Stimulated activated CD4-positive, alpha-beta T cell treated with anti-CD3 and anti-CD28 coated beads, Interleukin-4, amount 100 ng/mL, for 1 hour (primary cell): ENCODE measurements around the gene TMEM219.

Source experiments
- DNase-seq: peaks from one replicate; pipeline ENCODE4 v3.0.0-alpha.2; 2020

Gene TMEM219

DNA sequence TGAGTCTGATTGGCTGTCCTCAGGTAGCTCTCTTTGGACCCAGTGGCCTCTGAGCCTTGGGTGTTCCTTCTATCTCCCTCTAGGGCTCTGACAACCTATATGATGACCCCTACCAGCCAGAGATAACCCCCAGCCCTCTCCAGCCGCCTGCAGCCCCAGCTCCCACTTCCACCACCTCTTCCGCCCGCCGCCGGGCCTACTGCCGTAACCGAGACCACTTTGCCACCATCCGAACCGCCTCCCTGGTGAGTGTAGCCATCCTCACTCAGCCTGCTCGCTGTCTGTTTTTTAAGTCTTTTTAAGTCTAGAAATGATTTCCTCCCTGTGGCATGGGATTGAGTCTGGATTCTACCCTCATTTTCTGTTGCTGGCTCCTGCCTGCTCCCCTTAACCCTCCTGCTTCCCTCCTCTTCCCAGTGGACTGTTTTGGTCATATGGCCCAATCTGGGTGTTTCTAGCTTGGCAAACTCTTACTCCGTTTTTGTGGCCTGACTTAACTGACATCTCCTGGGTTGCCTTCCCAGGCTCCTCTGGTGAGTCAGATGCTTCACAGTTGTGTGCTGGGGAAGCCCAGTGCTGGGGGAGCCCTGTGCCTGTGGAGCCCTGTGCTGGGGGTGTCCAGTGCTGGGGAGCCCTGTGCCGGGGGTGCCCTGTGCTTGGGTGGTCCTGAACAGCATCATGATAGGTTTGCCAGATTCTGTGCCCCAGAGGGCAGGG lies 21.7 kb downstream of the TMEM219 start:
- no peak for DNase-seq

GRCh38 chr16:29984137-29984763 lies 22.4 kb downstream of the TMEM219 start:
- no peak for DNase-seq

DNA sequence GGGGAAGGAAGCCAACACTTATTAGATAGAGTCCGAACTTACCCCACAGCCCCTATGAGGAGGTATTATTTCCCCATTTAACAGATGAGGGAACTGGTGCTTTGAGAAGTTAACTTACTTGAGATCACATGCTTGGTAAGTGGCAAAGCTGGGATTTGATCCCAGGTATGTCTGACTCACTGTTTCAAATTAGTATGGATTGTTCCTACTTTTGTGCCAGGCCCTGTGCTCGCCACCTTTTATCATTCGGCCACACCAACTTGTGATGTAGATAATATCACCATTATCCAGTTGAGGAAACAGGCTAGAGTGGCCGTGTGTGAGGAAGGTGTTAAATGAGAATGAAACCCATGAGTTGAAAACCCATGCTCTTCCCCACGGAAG lies 22.9 kb downstream of the TMEM219 start:
- no peak for DNase-seq

DNA sequence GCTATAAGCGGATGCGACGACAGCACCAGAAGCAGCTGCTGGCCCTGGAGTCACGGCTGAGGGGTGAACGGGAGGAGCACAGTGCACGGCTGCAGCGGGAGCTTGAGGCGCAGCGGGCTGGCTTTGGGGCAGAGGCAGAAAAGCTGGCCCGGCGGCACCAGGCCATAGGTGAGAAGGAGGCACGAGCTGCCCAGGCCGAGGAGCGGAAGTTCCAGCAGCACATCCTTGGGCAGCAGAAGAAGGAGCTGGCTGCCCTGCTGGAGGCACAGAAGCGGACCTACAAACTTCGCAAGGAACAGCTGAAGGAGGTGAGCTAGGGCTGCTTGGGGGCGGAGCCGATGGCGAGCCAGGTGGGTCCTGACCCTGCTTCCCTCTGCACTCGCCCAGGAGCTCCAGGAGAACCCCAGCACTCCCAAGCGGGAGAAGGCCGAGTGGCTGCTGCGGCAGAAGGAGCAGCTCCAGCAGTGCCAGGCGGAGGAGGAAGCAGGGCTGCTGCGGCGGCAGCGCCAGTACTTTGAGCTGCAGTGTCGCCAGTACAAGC lies 23.5 kb downstream of the TMEM219 start:
- no peak for DNase-seq

DNA sequence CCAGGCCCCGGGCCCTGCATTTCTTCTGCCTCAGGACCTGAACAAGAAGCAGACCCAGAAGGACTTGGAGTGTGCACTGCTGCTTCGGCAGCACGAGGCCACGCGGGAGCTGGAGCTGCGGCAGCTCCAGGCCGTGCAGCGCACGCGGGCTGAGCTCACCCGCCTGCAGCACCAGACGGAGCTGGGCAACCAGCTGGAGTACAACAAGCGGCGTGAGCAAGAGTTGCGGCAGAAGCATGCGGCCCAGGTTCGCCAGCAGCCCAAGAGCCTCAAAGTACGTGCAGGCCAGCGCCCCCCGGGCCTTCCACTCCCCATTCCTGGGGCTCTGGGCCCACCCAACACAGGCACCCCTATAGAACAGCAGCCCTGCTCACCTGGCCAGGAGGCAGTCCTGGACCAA lies 24.4 kb downstream of the TMEM219 start:
- no peak for DNase-seq

DNA sequence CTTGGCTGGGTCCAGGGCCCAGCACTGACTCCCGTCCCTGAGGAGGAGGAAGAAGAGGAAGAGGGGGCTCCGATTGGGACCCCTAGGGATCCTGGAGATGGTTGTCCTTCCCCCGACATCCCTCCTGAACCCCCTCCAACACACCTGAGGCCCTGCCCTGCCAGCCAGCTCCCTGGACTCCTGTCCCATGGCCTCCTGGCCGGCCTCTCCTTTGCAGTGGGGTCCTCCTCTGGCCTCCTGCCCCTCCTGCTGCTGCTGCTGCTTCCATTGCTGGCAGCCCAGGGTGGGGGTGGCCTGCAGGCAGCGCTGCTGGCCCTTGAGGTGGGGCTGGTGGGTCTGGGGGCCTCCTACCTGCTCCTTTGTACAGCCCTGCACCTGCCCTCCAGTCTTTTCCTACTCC lies 25.1 kb downstream of the TMEM219 start:
- no peak for DNase-seq

DNA sequence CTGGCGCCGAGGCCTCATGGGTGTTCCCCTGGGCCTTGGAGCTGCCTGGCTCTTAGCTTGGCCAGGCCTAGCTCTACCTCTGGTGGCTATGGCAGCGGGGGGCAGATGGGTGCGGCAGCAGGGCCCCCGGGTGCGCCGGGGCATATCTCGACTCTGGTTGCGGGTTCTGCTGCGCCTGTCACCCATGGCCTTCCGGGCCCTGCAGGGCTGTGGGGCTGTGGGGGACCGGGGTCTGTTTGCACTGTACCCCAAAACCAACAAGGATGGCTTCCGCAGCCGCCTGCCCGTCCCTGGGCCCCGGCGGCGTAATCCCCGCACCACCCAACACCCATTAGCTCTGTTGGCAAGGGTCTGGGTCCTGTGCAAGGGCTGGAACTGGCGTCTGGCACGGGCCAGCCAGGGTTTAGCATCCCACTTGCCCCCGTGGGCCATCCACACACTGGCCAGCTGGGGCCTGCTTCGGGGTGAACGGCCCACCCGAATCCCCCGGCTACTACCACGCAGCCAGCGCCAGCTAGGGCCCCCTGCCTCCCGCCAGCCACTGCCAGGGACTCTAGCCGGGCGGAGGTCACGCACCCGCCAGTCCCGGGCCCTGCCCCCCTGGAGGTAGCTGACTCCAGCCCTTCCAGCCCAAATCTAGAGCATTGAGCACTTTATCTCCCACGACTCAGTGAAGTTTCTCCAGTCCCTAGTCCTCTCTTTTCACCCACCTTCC lies 25.6 kb downstream of the TMEM219 start:
- no peak for DNase-seq

DNA sequence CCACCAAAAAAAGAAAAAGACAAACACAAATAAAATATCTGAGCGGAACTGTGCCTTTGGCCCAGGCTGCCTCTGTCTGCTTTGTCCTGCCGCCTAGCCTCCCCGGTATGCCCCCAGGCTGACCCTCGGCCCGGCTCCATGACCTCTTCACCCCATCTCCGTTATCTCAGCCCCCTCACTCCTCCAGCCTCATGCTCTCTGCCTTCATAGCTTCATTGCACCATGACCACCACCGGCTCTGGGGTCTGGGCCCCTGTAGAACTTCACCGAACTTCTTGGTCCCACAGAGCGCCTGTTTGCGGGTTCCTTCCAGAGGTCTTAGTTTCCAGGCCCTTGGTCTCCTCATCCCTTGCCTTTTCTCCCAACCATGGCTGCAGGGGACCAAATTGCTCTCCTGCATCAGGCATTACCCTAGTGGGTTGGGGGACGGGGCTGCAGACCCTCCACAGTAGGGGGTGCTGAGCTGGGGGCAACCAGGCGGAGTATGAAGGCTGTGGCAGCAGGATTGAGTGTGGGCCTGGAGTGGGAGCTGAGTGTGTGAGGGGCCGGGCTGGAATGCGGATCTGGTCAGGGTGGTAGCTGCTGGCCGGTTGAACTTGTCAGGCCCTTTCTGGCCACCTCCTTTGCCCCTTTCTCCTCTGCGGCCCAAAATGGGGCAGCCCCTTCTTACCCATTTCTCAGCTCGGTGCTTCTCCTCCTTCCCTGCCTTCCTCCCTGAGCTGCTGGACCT lies 26.6 kb downstream of the TMEM219 start:
- DNase-seq: no peak

- no peak for DNase-seq
Observed at GRCh38 chr16:29989111-29989858, 27.4 kb downstream of the TMEM219 start.

- DNase-seq: no peak
Observed at GRCh38 chr16:29990034-29990433, 28.2 kb downstream of the TMEM219 start.

- DNase-seq: no peak
Observed at GRCh38 chr16:29990883-29991570, 29.1 kb downstream of the TMEM219 start.

DNA sequence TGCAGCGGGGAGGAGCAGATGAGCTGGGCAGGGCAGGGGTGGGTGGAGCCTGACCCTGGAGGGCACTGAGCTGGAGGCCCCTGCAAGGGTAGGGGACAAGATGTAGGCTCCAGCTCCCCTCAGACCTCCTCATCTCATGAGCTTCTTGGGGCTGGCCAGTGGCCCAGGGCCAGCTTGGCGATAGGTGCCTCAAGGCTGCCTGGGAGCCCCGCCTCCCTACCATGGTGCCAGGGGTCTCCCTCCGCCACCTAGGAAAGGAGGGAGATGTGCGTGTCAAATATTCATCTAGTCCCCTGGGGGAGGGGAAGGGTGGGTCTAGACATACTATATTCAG lies 29.7 kb downstream of the TMEM219 start:
- no peak for DNase-seq

- DNase-seq: no peak
Observed at GRCh38 chr16:29992344-29992967, 30.6 kb downstream of the TMEM219 start.

DNA sequence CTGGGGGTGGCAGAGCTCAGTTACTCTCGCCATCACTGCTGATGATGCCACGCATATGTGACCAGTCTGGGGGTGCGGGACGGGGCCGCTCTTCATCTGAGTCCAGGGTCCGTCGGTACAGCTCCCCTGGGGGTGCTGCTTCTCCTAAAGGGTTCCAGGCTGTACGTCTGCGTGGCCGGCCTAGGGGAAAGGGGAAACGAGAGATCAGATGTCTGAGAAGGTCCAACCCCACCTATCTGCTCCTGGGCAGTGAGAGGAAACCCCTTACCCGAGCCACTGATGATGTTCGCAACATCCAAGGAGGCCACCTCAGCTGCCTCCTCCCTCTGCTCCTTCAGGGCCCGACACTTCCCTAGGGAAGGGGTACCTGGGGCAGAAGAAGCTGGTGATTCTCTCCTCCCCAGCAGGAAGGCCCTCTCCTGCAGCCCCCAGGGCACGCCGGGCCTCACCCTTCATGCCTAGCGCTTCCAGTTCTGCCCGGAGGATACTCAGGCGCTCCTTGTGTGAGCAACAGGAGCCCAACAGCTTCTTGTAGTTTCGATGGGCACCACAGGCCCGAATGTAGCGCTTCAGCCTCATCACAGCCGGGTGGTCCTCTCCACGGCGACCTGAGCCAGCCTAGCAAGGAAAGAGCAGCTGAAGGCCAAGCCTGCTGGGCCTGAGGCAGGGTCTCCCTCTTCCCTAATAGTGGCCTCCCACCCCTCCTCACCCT lies 31.5 kb downstream of the TMEM219 start:
- DNase-seq: no peak

DNA sequence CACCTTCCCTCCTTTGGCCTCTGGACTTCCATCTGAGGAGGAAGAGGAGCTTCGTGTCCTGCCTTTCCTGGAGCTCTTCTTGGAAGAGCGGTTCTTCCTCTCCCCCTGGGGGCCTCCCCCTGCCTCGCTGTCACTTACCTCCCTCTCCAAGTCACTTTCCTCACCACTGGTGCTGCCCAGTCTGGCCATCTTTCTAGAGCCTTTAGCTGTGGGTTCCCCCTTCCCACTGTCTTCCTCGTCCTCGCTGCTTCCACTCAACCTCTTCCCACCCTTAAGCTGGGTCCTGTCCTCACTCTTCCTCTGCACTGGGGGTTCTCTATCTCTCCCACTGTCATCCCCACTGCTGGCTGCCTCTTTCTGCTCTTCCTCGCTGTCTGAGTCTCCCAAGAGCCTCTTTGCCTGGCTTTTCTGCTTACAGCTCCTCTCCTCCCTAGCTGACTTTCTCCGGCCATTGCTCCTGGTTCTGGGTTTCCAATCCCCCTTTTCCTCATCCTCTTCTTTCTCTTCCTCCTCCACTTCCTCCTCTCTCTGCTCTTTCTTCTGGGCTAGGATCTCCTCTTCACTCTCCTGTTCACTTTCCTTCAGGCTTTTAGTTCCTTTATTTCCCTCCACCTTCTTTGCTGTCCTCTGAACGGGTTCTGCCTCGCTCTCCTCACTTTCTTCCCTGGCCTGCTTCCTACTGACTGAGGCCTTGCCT lies 32.2 kb downstream of the TMEM219 start:
- no peak for DNase-seq

GRCh38 chr16:29994600-29995323 lies 32.9 kb downstream of the TMEM219 start:
- DNase-seq: peak; percentile 75

DNA sequence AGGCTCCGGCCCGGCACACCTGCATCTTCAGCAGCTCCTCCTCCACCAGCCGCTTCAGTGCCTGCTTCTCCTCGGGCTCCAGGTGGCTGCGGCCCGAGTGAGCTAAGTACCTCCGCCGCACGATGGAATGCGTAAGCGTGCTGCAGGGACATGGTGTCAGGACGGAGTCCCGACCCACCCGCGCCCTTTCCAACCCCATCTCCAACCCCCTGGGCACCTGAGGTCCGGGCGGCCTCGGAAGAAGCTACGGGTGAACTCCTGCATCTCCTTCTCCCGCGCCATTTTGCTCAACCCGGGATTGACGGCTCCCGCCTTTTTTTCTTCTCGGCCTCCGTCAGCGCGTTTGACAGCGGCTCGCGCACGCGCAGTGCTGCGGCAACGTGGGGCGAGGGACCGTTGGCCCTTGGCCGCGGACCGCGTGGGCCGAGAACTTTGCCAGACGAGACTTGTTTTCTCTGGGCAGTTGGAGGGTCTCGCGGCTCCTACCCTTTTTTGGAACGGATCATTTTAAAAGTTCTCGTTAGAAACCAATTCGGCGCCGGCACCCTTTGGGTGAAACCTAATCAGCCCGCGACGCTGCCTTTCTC lies 33.5 kb downstream of the TMEM219 start, which contains the start of gene HIRIP3:
Gene HIRIP3, minus strand, starts transcription at position 294 of the 587 bp plus-strand sequence. Its CDS starts 12 bp downstream, at position 282.
- DNase-seq: peak; percentile 85

DNA sequence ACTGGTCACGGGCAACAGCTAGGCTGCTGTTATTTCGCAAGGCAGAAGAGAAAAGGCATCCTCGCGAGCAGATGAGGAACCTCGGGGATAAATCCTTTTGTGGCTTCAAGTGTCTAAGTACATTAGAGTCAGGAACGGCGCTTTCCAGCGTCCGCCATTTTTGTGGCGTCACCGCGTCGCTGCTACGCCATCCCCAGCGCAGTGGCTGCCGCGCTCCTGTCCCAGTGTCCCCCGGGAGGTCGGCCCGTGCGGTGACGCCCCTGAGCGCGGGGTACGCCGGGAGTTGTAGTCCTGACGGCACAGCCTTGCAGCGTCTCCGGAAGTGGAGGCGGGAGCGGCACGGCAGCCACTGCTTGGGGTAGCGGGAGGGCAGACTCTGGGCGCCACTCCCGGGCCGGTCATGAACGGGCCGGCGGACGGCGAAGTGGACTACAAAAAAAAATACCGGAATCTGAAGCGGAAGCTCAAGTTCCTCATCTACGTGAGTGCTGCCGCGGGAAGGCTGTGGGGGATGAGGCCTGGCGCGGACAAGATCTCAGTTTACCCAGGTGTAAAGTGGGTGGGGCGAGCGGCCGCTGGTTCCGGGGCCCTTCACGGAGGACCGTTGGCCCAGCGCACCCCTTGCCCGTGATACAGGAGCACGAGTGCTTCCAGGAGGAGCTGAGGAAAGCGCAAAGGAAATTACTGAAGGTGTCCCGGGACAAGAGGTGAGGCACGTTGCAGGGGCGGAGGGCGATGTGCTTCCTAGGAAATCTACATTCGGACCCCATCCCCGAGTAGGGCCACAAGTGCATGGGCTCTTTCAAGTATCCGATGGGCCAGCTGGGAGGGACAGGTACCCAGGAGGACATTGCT lies 34.3 kb downstream of the TMEM219 start, which contains the start of gene INO80E:
Gene INO80E, plus strand, starts transcription at position 331 of the 855 bp plus-strand sequence. Its CDS starts 70 bp downstream, at position 401.
- peak; percentile 100 for DNase-seq
